HL-60 (cell line): ENCODE results near the gene GAB4.

Source experiments
- CTCF ChIP-seq: IDR thresholded peaks from one replicate; pipeline ENCODE4 v1.5.1; 2011; ENCODE audit warnings: low read length, control low read depth, inconsistent platforms; ENCODE audit not compliant: insufficient read depth
- SPI1 ChIP-seq: IDR thresholded peaks from 2 replicates; pipeline ENCODE4 v1.6.1; 2012; ENCODE audit warnings: low read depth, mild to moderate bottlenecking, borderline replicate concordance

GRCh38 chr22:16987822-16988221 lies 20.2 kb downstream of the GAB4 start:
- TF ChIP-seq CTCF: no peak
- no peak for TF ChIP-seq SPI1
